Thymus (tissue), 11 donors: ENCODE measurements around the gene KRTAP5-11. TPM values are rescaled to one million over a fixed set of nuclear protein-coding genes. Genes with fewer than 3 reads are reported as not detected.
"Not testable (repeated sequence)": the region's sequence is repeated elsewhere in the genome, so short reads cannot be mapped to it uniquely, and the experiment has no call there.

Experiments
- DNase-seq, 9 donors: peaks; one replicate each; pipeline ENCODE4 v3.0.0-alpha.2; 2013; ENCODE audit warnings: low spot score in 9 of 9, low read depth in 6 of 9, missing footprints in 1 of 9
- H3K27ac ChIP-seq, 2 donors: one replicate each; pipeline ENCODE4 v1.5.1; 2013; ENCODE audit warnings: control low read depth in 1 of 2, low read depth in 1 of 2, low read length in 1 of 2, mild to moderate bottlenecking in 1 of 2, moderate library complexity in 1 of 2
- H3K27me3 ChIP-seq, 2 donors: one replicate each; pipeline ENCODE4 v1.5.1; 2013; ENCODE audit warnings: low read length in 1 of 2; ENCODE audit not compliant: control insufficient read depth in 2 of 2, insufficient read depth in 1 of 2
- H3K36me3 ChIP-seq, 2 donors: one replicate each; pipeline ENCODE4 v1.5.1; 2013; ENCODE audit warnings: low read length in 1 of 2, mild to moderate bottlenecking in 1 of 2, moderate library complexity in 1 of 2; ENCODE audit not compliant: control insufficient read depth in 2 of 2, insufficient read depth in 2 of 2
- H3K4me1 ChIP-seq, 2 donors: one replicate each; pipeline ENCODE4 v1.5.1; 2013; ENCODE audit warnings: low read length in 2 of 2; ENCODE audit not compliant: control insufficient read depth in 2 of 2, insufficient read depth in 2 of 2
- H3K4me3 ChIP-seq, 2 donors: one replicate each; pipeline ENCODE4 v1.5.1; 2013; ENCODE audit warnings: low read length in 2 of 2, control low read depth in 1 of 2, mild to moderate bottlenecking in 1 of 2
- H3K9me3 ChIP-seq, 2 donors: one replicate each; pipeline ENCODE4 v1.5.1; 2013; ENCODE audit warnings: low read length in 1 of 2, mild to moderate bottlenecking in 1 of 2; ENCODE audit not compliant: control insufficient read depth in 2 of 2, insufficient read depth in 1 of 2
- WGBS: extraction: QIAGEN DNeasy Blood & Tissue Kit; methylation state at CpG from one replicate; pipeline ENCODE4 v1.1.7; 2013; 5-methylcytosine and 5-hydroxymethylcytosine counted together
- polyA plus RNA-seq: library from polyadenylated mRNA; stranded (reverse); fragments of 200-250 nt; gene quantifications from one replicate; pipeline ENCODE4 v1.2.3, GENCODE V29; 2013
- total RNA-seq: library from RNA; stranded (reverse); fragments of 120-200 nt; gene quantifications from one replicate; pipeline ENCODE4 v1.2.4, GENCODE V29; 2013
- donor health status: healthy.

Gene KRTAP5-11
- total and polyA plus RNA-seq, 2 donors = not detected

GRCh38 chr11:71539971-71540370, 42.7 kb downstream of the KRTAP5-11 start:
- DNase-seq, H3K4me1 ChIP-seq, H3K27ac ChIP-seq, H3K4me3 ChIP-seq, H3K9me3 ChIP-seq, H3K36me3 ChIP-seq, H3K27me3 ChIP-seq: not testable (repeated sequence)
- WGBS = 95% methylated on average over 11 of the region's 11 CpGs

DNA sequence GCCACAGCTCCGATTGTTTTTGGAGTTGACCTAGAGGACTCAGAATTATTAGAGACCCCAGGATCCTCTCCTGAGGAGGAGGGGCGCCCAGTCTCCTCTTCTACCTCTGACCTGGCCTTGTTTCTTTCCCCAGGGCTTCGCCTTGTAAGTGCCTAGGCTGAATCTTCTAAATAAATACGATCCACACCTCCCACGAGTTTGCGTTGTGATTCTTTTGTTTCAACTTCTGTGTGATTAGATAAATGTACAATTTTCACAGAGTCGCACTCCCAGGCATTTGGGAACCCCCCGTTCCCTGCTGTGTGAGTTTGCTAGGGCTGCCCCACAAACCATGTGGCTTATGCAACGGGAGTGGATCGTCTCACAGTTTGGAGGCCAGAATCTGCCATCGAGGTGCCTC, 43.7 kb downstream of the KRTAP5-11 start:
- 96% methylated on average over 11 of the region's 11 CpGs for WGBS
- H3K36me3 ChIP-seq = no peaks in the 10 kb centered on the region
- H3K27me3 ChIP-seq = no peaks in the 10 kb centered on the region
- no peaks in the 10 kb centered on the region for H3K4me1 ChIP-seq
- no peak overlapping the region for H3K4me3 ChIP-seq
- DNase-seq = no peak
- H3K9me3 ChIP-seq = peaks cover 0 to 6% of the 10 kb centered on the region in 2 donors
- H3K27ac ChIP-seq = no peak overlapping the region

DNA sequence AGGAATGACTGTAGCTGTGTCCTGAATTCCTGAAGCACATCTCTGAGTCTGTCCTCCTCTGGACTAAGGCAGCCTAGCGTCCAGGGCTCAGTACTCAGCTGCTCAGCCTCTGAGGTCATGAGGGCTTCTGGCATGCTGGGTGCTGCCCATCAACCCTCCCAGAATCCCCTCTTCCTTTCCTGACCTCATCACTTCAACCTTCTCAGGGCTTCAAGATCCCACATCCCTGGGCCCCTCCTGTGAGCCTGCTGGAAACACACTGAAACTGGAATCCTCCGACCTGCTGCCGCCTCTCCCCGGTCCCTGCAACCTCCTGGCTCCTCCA, 44.0 kb downstream of the KRTAP5-11 start:
- Histone ChIP-seq H3K36me3 (no peaks in the 10 kb centered on the region), H3K27me3 (no peaks in the 10 kb centered on the region), H3K4me3 (no peak overlapping the region), H3K27ac (no peak overlapping the region), H3K4me1 (no peaks in the 10 kb centered on the region), H3K9me3 (peaks cover 0 to 6% of the 10 kb centered on the region in 2 donors)
- DNase-seq = no peak
- WGBS = 96% methylated on average over 4 of the region's 4 CpGs

DNA sequence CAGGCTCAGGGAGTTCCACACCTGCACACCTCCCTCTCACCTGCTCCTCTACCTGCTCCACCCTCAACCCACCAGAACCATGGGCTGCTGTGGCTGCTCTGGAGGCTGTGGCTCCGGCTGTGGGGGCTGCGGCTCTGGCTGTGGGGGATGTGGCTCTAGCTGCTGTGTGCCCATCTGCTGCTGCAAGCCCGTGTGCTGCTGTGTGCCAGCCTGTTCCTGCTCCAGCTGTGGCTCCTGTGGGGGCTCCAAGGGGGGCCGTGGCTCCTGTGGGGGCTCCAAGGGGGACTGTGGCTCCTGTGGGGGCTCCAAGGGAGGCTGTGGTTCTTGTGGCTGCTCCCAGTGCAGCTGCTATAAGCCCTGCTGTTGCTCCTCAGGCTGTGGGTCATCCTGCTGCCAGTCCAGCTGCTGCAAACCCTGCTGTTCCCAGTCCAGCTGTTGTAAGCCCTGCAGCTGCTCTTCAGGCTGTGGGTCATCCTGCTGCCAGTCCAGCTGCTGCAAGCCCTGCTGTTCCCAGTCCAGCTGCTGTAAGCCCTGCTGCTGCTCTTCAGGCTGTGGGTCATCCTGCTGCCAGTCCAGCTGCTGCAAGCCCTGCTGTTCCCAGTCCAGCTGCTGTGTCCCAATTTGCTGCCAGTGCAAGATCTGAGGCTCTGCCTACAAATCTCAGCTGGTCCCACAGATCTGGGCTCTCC, 44.6 kb downstream of the KRTAP5-11 start, which contains the start of gene KRTAP5-8:
TSS of gene KRTAP5-8 (plus strand) at position 49 of the 689 bp plus-strand sequence. CDS start at position 80, 31 bp downstream.
- 40% methylated on average over 4 of the region's 4 CpGs for WGBS
- not testable (repeated sequence) for H3K27ac ChIP-seq, H3K4me3 ChIP-seq, H3K9me3 ChIP-seq, DNase-seq, H3K36me3 ChIP-seq, H3K27me3 ChIP-seq, H3K4me1 ChIP-seq

DNA sequence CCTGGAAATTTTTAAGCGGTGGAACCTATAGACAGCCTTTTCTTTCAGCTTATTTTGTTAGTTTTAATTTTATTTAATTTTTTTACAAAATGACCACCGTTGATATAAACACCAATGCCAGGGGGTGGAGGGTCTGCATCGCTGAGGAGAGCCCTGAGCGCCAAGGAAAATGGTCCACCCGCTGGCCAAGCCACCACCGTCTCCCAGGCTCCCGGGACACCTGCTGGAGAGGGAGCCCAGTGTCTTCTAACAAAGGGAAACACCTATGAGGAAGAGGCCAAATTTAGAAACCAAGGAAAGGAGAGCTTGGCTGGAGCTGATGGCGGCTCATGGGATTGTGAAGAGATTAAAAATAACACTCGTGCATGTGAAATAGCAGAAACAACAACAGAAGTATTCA, 45.1 kb downstream of the KRTAP5-11 start:
- no peak overlapping the region for H3K27ac ChIP-seq
- 95% methylated on average over 9 of the region's 9 CpGs for WGBS
- no peaks in the 10 kb centered on the region for H3K4me1 ChIP-seq
- no peak for DNase-seq
- H3K36me3 ChIP-seq = no peaks in the 10 kb centered on the region
- no peak overlapping the region for H3K4me3 ChIP-seq
- H3K9me3 ChIP-seq = peaks cover 0 to 6% of the 10 kb centered on the region in 2 donors
- H3K27me3 ChIP-seq = no peaks in the 10 kb centered on the region

- 98% methylated on average over 9 of the region's 9 CpGs for WGBS
- H3K9me3 ChIP-seq = peaks cover 0 to 6% of the 10 kb centered on the region in 2 donors
Observed at GRCh38 chr11:71535825-71536224, 46.9 kb downstream of the KRTAP5-11 start.

DNA sequence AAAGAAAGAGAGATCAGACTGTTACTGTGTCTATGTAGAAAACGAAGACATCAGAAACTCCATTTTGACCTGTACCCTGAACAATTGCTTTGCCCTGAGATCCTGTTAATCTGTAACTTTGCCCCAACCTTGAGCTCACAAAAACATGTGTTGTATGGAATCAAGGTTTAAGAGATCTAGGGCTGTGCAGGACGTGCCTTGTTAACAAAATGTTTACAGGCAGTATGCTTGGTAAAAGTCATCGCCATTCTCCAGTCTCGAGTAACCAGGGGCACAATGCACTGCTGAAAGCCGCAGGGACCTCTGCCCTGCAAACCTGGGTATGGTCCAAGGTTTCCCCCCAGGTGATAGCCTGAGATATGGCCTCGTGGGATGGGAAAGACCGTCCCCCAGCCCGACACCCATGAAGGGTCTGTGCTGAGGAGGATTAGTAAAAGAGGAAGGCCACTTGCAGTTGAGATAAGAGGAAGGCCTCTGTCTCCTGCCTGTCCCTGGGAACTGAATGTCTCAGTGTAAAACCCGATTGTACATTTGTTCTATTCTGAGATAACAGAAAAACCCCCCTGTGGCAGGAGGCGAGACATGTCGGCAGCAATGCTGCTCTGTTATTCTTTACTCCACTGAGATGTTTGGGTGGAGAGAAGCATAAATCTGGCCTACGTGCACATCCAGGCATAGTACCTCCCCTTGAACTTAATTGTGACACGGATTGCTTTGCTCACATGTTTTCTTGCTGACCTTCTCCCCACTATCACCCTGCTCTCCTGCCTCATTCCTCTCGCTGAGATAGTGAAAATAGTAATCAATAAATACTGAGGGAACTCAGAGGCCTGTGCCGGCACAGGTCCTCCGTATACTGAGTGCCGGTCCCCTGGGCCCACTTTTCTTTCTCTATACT, 47.7 kb downstream of the KRTAP5-11 start:
- H3K27me3 ChIP-seq, H3K9me3 ChIP-seq, H3K4me1 ChIP-seq, H3K27ac ChIP-seq, DNase-seq, H3K4me3 ChIP-seq, H3K36me3 ChIP-seq: not testable (repeated sequence)
- 82% methylated on average over 17 of the region's 17 CpGs for WGBS

More at GRCh38 chr11:71535825-71536224, 46.9 kb downstream of the KRTAP5-11 start:
- H3K4me1 ChIP-seq = no peaks in the 10 kb centered on the region
- no peak overlapping the region for H3K27ac ChIP-seq
- no peak overlapping the region for H3K4me3 ChIP-seq
- no peak for DNase-seq
- H3K27me3 ChIP-seq = no peaks in the 10 kb centered on the region
- no peaks in the 10 kb centered on the region for H3K36me3 ChIP-seq

- Histone ChIP-seq H3K27me3 (no peaks in the 10 kb centered on the region), H3K4me1 (no peaks in the 10 kb centered on the region)
- no peak for DNase-seq
Observed at GRCh38 chr11:71532036-71532610, 50.6 kb downstream of the KRTAP5-11 start.

More at GRCh38 chr11:71532036-71532610, 50.6 kb downstream of the KRTAP5-11 start:
- 83% methylated on average over 10 of the region's 10 CpGs for WGBS
- Histone ChIP-seq H3K27ac (no peak overlapping the region), H3K36me3 (no peaks in the 10 kb centered on the region), H3K9me3 (no peaks in the 10 kb centered on the region), H3K4me3 (no peak overlapping the region)
